Kidney glomerular epithelial cell (primary cell): ENCODE results near the gene TXNRD2.

Experiments
- DNase-seq: peaks from one replicate; lab custom pipeline; 2025; lab: John Stamatoyannopoulos, UW

The TXNRD2 gene

DNA sequence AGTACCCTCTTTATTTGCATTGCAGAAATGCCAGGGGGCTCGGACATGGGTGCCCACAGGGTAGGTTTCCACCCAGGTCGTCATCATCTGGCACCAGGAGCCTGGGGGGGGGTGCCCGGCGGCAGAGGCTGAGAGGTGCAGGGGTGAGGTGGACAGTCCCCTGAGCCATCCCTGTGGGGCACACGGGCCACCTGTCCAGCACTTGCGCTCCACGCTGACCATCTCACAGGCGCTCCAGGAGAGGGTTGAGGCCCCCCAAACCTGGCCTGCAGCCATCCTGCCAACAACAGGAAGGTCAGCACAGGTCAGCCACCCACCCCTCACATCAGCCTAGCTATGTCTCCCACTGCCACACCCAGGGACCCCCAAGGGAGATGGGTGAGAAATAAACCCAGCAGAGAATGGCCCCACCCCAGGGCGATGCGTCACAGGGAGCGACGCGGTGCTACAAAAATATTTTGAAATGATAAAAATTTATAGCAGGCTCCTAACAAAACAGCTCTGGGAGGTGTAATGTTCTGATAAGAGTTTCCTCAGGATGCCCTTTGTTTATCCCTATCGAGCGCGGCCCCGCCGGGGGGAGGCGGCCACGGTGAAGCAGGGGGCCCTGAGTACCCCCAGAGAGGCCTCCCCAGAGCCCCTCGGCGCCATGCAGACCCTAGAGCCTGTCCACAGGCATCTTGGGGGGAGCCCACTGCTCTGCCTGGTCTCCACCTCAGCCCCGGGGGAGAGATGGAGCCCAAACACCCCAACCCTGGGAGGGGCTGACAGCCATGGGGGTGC is 65.9 kb downstream of the TXNRD2 start:
- DNase-seq = no peak

DNA sequence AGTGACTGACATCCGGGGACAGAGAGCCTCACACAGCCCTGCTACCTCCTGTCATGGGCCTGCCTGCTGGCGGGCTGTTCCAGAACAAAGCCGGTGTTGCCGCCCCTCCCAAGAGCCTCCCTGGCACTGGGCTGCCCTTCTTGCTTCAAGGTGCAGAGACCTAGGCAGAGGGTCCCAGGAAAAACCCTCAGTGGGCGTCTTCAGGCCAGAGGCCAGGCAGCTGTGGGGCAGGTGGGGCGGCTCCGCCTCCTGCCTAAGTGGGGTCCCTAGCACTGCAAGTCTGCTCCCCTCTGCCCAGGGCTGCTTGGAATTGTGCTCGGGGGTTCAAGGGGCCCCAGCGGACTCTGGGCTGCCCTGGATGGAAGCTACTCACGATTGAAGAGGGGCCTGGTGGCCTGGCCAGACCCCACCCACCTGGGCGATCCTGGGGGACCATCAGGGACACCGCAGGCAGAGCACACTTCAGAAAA is 66.5 kb downstream of the TXNRD2 start:
- no peak for DNase-seq

DNA sequence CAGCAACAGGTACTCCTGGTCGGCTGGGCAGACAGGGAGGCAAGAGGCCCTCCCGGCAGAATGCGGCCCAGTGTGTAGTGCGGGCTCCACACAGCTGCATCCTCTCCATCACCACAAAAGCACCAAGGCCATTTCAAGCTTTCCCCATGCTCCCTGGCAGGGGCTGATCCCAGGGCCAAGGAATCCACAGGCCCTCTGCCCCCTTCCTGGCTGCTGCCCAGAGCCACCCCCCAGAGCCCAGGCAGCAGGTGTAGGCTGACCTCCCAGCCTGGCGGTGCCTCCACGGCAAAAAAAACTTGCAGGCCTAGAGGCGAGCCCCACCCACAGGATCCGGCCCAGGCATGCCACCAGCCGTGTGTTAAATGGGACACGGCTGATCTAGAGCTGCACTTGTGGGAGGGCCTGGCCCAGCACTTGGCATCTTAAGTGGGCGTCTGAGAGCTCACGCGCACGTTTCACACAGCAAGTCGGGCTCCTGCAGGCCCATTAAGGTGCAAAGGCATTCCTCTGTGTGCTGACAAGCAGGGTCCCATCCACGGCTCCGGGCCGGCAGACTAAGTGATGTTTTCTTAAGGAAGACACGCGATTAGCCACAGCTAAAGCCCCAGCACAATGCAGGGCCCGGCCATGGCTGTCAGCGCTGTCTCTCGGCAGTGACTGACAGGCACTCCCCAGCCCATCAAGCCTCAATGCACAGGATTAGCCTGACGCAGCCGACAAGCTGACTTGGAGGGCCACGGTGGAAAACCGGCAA is 67.1 kb downstream of the TXNRD2 start:
- no peak for DNase-seq

DNA sequence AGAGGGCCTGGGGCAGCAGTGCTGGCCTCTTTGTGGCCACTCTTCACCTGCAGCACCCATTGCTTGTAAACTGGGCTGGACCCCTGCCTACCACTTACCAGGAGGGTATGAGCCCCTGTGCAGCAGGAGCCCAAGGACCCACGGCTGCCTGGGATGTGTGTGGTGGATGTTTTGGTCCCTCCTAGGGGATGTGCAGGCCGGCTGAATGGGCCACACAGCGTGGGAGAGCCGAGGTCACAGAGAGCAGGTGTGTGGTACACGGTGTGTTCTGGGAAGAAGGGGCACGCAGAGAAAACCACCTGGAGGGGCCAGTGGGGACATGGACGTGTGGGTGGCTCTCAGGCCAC is 67.7 kb downstream of the TXNRD2 start:
- DNase-seq = no peak

DNA sequence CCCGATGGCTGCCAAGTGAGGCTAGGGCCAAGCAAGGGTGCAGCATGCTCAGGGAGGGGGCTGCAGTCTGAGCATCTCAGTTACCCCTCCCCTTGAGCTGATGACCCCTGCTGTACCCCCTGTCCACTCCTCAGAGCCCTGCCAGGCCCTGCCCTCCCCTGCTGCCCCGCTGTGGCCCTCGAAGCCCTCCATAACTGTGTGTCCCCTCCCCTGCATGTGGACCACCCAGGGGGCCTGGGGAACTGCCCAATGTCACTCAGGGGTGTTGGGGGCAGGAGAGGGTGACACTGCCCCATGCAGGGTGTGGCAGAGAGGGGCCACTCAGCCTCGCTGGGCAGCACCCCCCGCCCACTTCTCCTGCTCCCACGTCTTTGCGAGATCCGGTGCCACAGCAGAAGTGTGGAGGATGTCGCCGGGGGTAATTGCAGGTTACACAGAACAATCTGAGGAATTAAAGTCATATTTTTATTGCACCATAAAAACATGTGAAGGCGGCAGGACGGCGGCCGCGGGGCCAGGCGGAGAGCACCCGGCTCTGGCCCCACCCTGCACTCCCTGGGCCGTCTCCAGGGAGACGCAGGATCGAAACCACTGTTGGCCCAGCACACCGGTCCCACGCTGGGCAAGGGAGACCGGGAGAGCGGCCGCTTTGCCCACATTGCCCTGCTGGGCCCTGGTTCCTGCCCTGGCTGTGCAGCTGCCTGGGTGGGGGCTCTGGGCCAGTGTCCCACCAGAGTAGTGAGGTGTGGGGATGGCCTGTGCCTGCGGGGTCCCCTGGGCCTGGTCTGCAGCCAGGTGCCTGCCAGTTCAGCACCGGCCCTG is 68.3 kb downstream of the TXNRD2 start:
- DNase-seq = no peak

DNA sequence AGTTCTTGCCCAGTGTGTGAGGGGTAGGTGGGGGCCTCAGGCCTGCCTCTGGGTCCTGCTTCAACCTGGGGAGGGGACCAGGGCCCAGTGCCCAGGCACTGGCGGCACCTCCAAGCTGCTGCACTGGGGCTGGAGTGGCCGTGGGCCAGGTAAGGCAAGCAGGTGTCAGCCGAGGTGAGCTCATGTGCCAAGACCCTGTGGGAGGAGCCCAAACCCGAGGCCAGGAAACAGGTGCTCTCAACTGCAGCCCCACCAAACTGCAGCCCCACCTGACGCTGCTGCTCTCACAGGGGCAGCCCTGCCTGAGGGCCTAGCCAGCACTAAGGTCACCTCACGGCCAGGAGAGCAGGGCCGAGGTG is 68.9 kb downstream of the TXNRD2 start:
- no peak for DNase-seq

DNA sequence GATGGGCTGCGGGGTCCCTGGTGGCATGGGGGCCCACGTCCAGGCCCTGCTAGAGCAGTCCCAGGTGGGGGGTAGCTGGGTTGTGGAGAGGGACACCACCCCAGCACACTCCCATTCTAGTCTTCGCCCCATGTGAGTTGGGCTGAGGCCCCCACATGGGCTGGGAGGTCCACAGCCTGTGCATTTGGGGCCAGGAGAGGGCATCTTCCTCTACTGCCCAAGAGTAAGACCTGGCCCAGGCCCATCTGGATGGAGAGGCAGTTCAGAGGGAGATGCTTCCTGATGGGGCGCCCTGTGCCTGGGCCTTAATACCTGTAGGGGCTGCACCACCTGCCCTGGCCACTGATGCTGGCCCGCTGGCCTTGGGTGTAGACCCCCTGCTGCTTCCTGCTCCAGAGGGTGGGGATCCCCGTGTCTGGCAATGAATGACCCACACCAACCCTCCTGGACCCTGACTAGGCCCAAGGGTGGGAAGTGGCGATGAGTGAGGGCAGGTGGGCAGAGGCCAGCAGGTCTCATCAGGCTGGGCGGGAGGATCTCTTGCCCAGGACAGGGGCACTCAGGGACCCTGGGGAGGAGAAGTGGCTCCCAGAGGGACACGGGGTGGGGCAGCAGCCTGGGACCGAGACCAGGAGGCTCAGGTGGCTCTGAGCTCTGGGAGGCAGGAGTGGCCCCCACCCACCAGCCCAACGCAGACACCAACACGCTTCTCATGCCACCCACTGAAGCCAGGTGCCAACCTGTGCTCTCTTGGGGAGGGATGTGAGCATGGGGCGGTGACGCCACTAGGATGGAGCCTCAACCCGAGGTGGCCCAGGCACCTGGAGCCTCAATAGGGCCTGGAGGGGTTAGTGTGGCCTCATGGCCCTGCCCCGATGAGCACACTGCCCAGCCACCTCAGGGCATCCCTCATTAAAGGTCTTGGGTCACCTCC is 69.5 kb downstream of the TXNRD2 start:
- DNase-seq = no peak

DNA sequence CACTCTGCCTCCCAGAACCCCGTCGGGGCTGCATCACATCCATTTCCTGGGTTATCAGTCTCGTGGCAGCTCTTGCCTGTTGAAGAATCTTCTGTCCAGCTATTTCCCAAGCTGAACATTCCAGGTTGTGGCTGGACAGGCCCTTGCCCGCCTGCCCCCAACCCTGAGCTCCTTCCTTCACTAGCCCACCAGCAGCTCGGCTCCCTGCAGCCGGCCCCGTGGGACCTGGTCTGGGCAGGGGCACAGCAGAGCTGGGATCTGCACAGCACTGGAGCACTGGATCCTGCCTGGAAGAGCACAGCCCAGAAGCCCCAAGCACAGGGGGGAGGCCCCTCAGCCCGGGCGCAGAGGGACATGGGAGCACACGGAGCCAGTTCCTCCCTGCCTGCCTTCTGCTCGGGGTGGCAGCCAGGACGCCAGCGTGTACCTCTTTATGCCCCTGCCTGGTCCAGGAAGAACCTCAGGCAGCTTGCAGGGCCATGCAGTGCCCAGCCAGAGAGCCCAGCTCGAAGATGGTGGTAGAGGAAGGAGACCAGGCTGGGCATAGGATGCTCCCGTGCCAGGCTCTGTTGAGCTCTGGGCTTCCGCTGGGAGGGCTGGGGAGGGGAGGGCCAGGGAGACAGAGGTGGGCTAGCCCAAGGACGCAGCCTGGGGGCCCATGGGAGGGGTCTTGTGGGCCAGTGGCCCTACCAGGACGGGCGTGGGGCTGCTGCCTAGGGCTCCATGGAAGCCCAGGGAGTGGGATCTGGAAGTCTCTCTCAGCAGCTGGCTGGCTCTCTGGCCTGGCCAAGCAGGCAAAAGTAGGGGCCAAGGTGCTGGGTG is 70.4 kb downstream of the TXNRD2 start:
- DNase-seq = no peak

DNA sequence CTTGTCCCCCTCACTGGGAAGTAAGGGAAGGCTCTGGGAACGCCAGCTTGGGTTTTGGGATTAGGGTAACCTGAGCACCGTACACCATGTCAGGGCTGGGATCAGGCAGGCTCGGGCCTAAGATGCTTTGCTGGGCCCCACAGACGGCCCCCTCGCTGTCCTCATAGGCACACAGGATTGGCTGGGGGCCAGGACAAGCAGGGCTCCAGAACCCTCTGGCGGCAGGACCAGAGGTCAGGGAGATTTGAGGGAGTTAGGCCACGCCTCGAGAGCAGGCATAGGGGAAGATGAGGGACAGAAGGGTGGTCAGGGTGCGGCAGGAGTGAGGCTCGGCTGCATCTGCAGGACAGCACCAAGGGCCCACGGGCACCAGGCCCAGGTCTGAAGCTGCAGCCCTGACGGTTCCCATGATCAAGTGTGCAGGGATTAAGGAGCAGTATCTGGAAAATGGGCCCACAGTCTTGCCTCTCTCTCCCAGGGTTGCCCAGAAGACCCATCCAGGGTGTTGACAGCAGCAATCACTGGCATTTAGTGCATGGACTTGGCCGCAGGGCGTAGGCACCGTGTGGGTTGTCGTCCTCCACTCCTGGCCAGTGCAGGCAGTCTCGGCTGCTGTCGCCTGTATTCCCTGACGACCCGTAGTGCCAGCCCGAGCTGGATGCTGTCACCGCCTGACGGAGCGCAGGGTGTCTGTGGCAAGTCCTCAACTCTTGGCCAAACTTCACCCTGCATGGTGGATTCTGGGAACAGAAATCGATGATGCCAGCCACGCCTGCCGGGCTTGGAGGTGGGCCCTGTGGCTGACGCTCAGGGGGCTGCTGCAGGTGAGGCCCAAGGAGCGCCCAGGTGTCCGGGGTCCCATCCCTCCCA is 71.2 kb downstream of the TXNRD2 start:
- DNase-seq = no peak

DNA sequence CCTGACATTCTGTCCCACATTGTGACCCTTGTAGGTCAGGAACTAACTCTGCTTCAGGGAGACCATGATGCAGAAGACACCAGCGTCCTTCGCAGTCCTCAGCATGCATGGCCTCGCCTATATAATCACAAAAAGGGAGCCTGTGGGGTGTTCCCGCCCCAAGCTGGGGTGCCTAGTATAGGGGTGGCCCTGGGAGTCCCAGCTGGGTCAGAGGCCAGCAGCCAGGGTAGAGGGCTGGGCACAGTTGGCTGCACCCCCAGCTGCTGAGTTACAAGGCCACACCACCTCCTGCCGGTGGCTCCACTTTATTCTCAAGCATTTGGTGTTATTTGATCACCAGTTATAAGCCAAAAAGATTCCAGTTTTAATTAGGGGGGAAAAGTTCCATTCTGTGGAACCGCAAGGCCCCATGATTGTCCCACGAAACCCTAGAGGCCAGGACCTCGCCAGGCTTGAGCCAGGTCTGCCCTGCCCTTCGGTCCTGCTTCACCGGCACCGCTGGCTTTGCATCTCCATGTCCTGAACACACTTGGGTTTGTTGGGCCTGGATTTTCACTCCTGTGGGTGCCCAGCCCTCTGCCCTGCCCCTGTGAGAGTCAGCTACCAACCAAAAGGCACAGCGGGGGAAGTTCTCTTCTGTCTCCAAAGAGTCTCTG is 72.0 kb downstream of the TXNRD2 start:
- DNase-seq = no peak

DNA sequence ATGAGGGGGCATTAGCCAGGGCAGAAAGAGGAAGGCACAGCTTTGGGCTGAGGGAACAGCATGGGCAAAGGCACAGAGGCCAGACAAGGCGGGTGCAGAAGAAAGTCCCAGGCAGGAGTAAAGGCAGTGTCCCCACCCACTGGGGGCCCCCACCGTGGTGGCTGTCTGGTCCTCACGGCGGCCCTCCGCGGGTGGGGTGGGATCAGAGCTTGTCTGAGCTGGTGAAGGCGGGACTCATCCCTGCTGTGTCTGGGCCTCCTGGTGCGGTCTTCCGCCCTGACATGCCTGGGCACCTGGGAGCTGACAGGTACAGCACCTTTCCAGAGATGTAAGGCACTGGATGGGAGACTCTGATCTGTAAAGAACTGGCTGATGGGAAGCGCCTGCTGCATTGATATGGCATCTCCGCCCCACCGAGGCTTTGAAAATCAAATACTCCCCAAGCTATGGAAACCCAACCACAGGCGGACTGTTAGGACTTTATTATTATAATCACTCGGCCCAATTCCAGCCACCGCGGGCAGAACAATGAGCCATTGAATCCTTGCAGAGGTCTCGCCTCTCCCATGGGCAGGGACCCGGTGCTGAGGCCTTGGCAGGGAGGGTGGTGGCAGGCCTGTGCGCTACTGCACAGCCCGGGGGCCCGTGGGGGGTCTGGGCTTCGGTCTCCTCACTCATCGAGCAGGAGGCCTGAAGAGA is 72.7 kb downstream of the TXNRD2 start:
- DNase-seq = no peak

DNA sequence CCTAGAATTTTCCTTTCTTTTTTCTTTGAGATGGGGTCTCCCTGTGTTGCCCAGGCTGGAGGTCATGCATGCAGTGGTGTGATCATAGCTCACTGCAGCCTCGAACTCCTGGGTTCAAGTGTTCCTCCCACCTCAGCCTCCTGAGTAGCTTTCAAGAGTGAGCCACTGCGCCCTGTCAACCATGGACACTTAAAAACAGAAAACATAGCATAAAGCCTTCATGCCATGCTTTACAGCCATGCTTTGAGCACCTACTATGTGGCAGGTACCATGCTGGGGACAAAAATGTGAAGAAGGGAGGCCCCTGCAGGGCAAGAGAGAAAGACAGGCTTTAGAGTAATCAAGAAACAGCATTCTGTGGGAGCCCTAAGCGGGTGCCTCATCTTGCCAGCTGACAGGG is 73.3 kb downstream of the TXNRD2 start:
- no peak for DNase-seq

DNA sequence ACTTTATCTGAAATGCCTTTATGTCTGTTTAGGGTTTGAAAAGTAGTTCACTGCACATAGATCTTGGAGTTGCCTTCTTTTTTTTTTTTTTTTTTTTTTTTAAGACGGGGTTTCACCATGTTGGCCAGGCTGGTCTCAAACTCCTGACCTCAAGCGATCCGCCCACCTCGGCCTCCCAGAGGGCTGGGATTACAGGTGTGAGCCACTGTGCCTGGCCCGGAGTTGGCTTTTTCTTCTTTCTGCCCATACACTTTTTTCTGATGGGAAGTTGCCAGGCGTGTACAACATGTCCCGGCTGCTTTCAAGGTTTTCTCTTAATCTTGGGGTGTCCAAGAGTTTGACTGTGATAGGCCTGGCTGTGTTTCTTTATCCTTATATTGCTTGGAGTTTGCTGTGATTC is 74.0 kb downstream of the TXNRD2 start:
- no peak for DNase-seq

DNA sequence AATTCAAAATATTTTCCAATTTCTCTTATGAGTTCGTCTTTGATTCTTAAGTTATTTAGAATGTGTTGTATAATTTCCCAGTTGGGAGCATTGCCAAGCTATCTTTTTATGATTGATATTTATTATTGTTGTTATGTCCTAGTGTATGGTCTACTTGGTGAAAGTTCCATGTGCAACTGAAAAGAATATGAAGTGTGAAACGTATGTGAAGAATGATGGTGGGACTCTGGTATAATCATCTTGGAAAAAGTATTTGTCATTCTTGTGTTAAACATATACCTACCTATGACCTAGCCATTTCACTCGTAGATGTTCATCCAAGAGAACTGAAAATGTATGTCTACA is 75.0 kb downstream of the TXNRD2 start:
- no peak for DNase-seq

DNA sequence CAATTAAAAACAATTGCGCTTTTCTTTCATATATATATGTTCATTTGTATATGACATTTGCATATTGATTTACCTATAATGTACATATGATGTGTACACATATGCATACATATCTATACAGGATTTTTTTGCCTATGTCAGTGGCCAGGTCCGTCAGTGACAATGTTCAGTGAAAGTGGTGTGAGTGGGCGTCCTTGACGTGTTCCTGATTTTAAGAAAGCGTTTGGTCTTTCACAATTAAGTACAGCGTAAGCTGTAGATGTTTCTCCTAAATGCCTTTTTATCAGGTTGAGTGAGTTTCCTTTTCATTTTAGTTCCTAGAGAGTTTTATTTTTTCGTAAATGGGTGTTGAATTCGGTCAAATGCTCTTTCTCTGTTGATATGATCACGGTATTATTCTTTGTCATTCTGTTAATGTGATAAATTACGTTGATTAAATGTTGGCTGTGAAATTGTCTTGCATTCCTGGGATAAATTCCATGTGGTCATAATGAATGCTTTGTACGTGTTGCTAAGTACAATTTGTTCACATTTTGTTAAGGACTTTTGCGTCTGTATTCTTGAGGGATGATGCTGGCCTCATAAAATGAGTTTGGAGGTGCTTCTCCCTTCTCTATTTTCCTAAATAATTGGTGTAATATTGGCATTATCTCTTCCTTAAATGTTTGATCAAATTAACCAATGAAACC is 76.3 kb downstream of the TXNRD2 start:
- DNase-seq = no peak

DNA sequence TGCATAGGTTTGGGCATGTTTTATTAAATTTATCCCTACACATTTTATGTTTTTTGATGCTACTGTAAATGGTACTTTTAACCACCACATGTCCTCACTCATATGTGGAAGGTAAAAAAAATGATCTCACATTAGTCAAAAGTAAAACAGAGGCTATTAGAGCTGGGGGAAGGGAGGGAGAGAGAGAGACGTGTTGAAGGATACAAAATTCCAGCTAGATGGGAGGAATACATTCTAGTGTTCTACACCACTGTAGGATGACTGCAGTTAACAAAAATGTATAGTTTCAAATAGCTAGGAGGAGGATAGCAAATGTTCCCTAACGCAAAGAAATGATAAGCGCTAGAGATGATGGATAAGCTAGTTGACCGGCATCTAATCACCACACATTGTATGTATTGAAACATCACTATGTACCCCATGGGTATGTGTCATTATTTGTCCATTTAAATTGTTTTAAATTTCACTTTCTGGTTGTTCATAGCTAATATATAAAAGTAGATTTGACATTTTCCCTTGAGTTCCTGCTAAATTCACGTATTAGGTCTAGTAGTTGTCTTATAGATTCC is 77.0 kb downstream of the TXNRD2 start:
- no peak for DNase-seq

DNA sequence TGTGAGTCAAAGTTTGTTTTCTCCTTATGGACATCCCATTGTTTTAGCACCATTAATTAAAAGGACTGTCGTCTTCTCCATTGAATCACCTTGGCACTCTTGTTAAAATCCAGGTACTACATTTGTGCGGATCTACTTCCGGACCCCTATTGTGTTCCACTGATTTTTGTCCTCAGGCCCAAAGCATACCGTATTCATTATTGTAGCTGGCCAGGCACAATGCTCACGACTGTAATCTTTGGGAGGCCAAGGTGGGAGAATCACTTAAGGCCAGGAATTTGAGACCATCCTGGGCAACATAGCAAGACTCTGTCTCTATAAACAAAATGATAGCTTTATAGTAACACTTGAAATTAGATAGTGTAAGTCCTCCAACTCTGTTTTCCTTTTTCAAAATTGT is 78.0 kb downstream of the TXNRD2 start:
- DNase-seq = no peak
